ENCODE measurements around the gene CAMKV.
"Not testable (repeated sequence)": the region's sequence is repeated elsewhere in the genome, so short reads cannot be mapped to it uniquely, and the experiment has no call there.

The CAMKV gene

DNA sequence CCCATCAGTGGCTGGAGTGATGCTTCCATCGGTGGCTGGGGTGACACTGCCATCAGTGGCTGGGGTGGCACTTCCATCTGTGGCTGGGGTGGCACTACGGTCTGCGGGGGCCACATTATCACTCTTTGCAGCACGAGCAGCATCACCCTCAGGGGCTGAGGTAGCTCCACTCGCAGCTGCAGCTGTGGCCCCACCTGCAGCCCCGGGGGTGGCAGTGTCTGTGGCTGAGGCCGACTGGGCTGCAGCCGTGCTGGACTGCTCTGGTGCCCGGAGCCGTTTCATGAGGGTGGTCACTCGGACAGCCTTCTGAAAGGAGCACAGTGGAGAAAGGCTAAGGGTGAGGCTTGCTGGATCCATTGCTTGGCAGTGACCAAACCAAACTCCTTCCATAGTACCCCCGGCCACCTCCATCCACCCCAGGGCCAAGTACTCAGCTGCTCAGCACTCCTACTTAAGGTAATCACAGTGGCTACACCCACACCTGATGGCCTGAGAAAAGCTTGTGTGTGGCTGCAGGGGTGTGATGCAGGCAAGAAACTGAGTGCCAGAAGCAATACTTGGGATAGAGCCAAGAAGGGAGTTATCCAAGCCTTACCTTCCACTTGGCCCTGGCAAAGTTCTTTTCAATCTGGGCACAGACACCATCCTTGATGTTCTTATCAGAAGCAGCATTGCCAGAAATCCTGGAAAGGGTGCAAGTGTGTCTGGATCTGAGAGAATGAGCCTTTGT is 10.0 kb downstream of the CAMKV start:
- DNase-seq (ENCODE audit: extremely low spot score, insufficient read length, low read depth) (no peak), FAIRE-seq (no peak)

DNA sequence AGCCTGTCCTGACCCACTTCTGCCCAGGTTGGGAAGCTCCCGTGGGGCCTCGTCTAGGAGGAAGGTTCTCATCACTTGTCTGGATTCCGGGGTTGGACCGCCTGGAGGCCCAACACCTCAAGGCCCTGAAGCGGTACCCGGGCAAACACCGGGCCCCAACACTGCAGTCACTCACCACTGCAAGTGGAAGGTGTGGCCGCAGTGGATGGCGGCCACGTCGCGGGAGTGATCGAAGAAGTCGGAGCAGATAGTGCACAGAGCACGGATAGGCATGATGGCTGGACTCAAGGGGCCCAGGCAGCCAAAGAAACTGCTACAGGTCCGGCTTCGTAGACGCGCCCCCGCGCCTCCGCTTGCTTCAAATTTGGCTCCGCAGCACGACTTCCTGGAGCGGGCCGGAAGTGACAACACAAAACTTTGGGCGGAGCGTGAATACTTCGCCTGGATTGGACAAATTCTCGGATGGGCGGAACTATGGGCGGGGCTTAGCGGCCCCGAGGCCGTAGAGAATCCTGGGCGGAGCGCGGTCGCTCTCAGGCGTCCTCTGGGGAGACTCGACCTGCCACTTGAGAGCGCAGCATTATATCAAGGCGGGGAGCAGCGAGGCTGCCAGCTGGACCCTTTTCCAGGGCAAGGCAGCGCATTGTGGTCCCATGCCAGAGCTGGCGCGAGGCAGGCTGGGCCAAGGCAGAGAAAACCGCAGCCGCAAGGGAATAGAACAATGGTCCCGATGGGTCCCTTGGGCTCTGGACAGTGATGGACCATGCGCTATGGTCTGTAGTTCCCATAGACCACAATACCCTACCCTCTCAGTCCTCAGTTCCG is 13.3 kb downstream of the CAMKV start, which contains the start of gene TRAIP:
Gene TRAIP (minus strand): TSS at position 384 of the 825 bp plus-strand sequence. CDS start 111 bp downstream, at position 273.
- FAIRE-seq = peak; percentile 99

DNA sequence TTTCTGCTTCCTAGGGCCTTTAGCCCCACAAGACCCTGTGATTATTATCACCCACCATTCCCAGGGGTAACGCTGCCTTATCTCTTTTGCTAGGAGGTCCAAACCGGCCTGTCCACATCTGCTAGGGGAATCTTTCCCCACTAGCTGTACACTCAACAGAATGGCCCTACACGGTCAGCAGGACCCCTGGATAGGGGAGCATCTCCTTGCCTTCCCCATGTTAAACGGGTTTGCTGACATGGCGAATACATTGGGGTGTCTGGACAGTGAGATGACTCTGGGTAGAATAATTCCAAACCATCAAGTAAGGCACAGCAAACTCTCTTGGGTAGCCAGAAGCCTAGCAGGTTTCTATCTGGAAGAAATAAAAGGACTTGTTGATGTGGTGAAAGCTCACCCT is 14.0 kb downstream of the CAMKV start:
- no peak for DNase-seq (ENCODE audit: extremely low spot score, insufficient read length, low read depth)

More for the DNA sequence above, 13.3 kb downstream of the CAMKV start, which contains the start of gene TRAIP:
- DNase-seq (ENCODE audit: extremely low spot score, insufficient read length, low read depth) = peak; percentile 97

DNA sequence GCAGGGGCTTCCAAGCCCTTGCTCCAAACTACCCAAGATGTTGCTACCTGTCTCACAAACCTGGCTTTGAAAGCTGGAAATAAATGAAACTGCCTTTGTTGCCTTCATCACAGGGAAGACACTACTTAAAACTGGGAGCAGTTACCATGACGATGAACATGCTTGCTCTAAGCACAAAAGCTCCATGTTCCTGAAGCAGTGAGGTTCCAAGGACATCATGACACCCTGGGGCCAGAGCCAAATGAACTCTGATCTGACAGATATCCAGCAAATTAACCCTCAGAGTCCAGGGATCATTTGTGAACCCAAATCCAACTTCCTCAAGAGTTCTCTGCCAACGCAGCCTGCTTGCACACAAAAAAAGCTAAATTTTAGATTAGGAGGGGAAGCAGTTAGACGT is 24.0 kb downstream of the CAMKV start:
- no peak for DNase-seq (ENCODE audit: extremely low spot score, insufficient read length, low read depth)
- FAIRE-seq = no peak

More for the DNA sequence above, 14.0 kb downstream of the CAMKV start:
- no peak for FAIRE-seq

GRCh38 chr3:49844464-49845183 is 25.1 kb downstream of the CAMKV start:
- no peak for FAIRE-seq

GRCh38 chr3:49842843-49843517 is 26.7 kb downstream of the CAMKV start:
- DNase-seq (ENCODE audit: extremely low spot score, insufficient read length, low read depth) (no peak), FAIRE-seq (no peak)

More at GRCh38 chr3:49844464-49845183, 25.1 kb downstream of the CAMKV start:
- DNase-seq (ENCODE audit: extremely low spot score, insufficient read length, low read depth) = no peak

GRCh38 chr3:49841806-49842205 is 27.9 kb downstream of the CAMKV start:
- DNase-seq (ENCODE audit: extremely low spot score, insufficient read length, low read depth) (no peak), FAIRE-seq (no peak)

GRCh38 chr3:49841126-49841696 is 28.5 kb downstream of the CAMKV start:
- no peak for FAIRE-seq

GRCh38 chr3:49840388-49840787 is 29.3 kb downstream of the CAMKV start:
- FAIRE-seq = no peak
- DNase-seq (ENCODE audit: extremely low spot score, insufficient read length, low read depth) = no peak

More at GRCh38 chr3:49841126-49841696, 28.5 kb downstream of the CAMKV start:
- no peak for DNase-seq (ENCODE audit: extremely low spot score, insufficient read length, low read depth)

GRCh38 chr3:49839193-49839809 is 30.4 kb downstream of the CAMKV start:
- peak; percentile 56 for DNase-seq (ENCODE audit: extremely low spot score, insufficient read length, low read depth)
- FAIRE-seq = peak; percentile 91

DNA sequence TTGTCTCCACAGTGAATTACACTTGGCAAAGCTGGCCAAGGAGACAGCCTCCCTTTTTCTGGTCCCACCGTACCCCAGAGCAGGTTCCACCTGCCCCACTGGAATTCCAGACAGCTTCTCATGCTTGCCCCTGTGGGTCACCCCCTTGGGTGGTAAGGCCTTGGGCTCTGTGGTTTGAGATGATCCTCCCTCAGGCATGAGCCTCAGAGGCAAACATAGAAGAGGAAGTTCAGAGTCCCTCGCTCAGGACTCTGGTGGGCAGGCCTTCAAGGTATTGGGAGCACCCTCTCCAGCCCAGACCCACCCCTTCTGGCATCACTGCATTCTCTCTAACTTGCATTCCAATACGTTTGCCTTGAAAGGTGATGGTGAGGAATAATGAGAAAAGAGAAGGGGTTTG is 38.4 kb downstream of the CAMKV start:
- FAIRE-seq (no peak), DNase-seq (ENCODE audit: extremely low spot score, insufficient read length, low read depth) (no peak)

GRCh38 chr3:49826016-49826415 is 43.7 kb downstream of the CAMKV start:
- no peak for DNase-seq (ENCODE audit: extremely low spot score, insufficient read length, low read depth)
- no peak for FAIRE-seq

- DNase-seq (ENCODE audit: extremely low spot score, insufficient read length, low read depth); FAIRE-seq: not testable (repeated sequence)
These were observed 46.6 kb downstream of the CAMKV start for GRCh38 chr3:49823131-49823530.

DNA sequence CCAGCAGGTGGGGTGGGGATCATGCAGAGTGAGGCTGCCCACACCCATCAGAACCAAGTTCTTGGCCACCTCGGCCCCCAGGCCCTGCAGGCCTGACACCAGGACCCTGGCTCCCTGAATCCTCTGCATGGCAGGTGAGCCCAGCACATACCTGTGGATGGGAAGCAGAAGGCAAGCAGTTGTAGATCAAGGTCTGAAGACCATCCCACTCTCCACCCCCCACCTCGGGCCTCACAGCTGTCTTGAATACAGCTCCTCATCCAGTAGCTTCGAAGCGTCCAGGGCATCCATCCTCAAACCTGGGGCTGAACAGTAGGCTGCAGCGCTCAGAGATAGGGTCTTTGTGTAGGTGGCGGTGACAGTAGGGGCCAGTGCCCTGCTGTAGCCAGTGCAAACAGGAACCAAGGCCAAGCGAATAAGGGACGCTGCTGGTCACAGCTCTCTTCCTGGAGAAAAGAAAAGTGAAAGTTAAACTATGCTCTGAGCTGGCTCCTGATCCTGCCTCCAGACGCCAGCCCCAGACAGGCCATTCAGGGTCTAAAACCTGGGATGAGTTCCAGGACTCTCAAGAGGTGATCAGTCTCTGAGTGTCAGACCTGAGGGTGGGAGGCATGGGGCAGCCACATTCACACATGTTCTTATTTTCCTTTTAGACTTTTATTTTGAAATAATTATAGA is 56.1 kb downstream of the CAMKV start, which contains the start of gene UBA7:
Gene UBA7 (minus strand): TSS at position 457 of the 678 bp plus-strand sequence. CDS start 166 bp downstream, at position 291.
- DNase-seq (ENCODE audit: extremely low spot score, insufficient read length, low read depth) = peak; percentile 60
- FAIRE-seq = peak; percentile 84

GRCh38 chr3:49812916-49813496 is 56.7 kb downstream of the CAMKV start:
- FAIRE-seq (no peak), DNase-seq (ENCODE audit: extremely low spot score, insufficient read length, low read depth) (no peak)
